ENCODE data around the gene ANKRD18B. TPM values are rescaled to one million over a fixed set of nuclear protein-coding genes. Genes with fewer than 3 reads are reported as not detected.
"Not testable (repeated sequence)": the region's sequence is repeated elsewhere in the genome, so short reads cannot be mapped to it uniquely, and the experiment has no call there.

ANKRD18B gene
- total RNA-seq, 1 donor from 2014 or later = not detected

DNA sequence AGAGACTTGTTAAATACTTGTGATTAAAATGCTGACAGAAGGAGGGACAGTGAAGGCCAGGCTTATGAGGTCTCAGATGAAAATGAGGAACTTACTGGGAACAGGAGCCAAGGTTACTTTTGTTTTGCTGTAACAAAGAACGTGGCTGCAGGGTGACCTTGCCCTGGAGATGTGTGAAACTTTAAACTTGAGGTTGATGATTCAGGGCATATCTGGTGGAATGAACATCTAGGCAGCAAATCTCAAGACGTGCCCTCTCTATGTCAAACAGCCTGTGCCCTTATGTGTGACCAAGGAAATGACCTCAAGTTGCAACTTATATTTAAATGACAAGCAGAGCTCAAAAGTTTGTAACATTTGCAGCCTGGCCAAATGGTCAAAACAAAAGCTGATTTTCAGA, 58.6 kb downstream of the ANKRD18B start:
- H3K4me3 Mint-ChIP-seq; H3K36me3 Mint-ChIP-seq (ENCODE audit: low read depth); POLR2A ChIA-PET; H3K27me3 Mint-ChIP-seq; ATAC-seq (ENCODE audit: low read depth); H3K9me3 Mint-ChIP-seq; H3K4me1 Mint-ChIP-seq; intact Hi-C loops (cut with micrococcal nuclease); CTCF ChIA-PET; H3K27ac Mint-ChIP-seq; DNase-seq: not testable (repeated sequence)

- intact Hi-C loops (cut with micrococcal nuclease); H3K4me1 Mint-ChIP-seq; DNase-seq; CTCF ChIA-PET; ATAC-seq (ENCODE audit: low read depth); H3K4me3 Mint-ChIP-seq; H3K36me3 Mint-ChIP-seq (ENCODE audit: low read depth); POLR2A ChIA-PET; H3K27ac Mint-ChIP-seq; H3K9me3 Mint-ChIP-seq; H3K27me3 Mint-ChIP-seq: not testable (repeated sequence)
Observed at GRCh38 chr9:33586128-33586527, 62.1 kb downstream of the ANKRD18B start.

- H3K27ac Mint-ChIP-seq; H3K4me1 Mint-ChIP-seq; POLR2A ChIA-PET; DNase-seq; H3K4me3 Mint-ChIP-seq; H3K9me3 Mint-ChIP-seq; H3K36me3 Mint-ChIP-seq (ENCODE audit: low read depth); intact Hi-C loops (cut with micrococcal nuclease); CTCF ChIA-PET; H3K27me3 Mint-ChIP-seq; ATAC-seq (ENCODE audit: low read depth): not testable (repeated sequence)
Observed at GRCh38 chr9:33587799-33588198, 63.7 kb downstream of the ANKRD18B start.

DNA sequence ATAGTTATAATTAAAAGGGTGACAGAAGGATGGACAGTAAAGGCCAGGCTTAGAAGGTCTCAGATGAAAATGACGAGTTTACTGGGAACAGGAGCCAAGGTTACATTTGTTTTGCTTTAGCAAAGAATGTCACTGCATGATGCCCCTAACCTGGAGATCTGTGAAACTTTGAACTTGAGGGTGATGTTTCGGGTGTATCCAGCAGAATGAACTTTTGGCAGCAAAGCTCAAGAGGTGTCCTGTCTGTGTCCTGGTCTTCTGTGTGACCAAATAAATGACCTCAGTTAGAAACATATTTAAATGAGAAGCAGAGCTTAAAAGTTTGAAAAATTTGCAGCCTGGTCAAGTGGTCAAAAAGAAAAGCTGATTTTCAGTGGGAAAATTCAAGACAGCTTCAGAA, 64.8 kb downstream of the ANKRD18B start:
- H3K4me1 Mint-ChIP-seq; H3K27ac Mint-ChIP-seq; H3K9me3 Mint-ChIP-seq; H3K4me3 Mint-ChIP-seq; CTCF ChIA-PET; POLR2A ChIA-PET; intact Hi-C loops (cut with micrococcal nuclease); DNase-seq; ATAC-seq (ENCODE audit: low read depth); H3K27me3 Mint-ChIP-seq; H3K36me3 Mint-ChIP-seq (ENCODE audit: low read depth): not testable (repeated sequence)

GRCh38 chr9:33590857-33591256, 66.8 kb downstream of the ANKRD18B start:
- CTCF ChIA-PET; H3K9me3 Mint-ChIP-seq; DNase-seq; H3K27ac Mint-ChIP-seq; POLR2A ChIA-PET; H3K27me3 Mint-ChIP-seq; ATAC-seq (ENCODE audit: low read depth); H3K4me3 Mint-ChIP-seq; H3K36me3 Mint-ChIP-seq (ENCODE audit: low read depth); intact Hi-C loops (cut with micrococcal nuclease); H3K4me1 Mint-ChIP-seq: not testable (repeated sequence)

DNA sequence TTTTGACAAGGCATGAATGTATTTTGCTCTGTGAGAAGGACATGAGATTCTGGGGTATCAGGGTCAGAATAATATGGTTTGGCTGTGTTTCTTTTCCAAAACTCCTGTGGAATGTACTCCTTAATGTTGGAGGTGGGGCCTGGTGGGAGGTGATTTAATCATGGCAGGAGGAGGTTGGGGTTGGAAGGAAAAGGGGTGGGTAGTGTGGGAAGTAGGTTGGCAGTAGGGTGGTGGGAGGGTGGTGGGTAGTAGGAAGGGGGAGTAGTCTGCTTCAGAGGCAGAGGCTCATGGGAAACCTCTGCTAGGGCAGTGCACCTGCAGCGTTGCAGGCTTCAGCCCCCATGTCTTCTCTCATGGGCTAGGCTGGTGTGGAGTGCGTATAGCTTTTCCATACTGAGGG, 72.9 kb downstream of the ANKRD18B start:
- ATAC-seq (ENCODE audit: low read depth); H3K36me3 Mint-ChIP-seq (ENCODE audit: low read depth); CTCF ChIA-PET; H3K4me1 Mint-ChIP-seq; H3K27ac Mint-ChIP-seq; POLR2A ChIA-PET; intact Hi-C loops (cut with micrococcal nuclease); H3K9me3 Mint-ChIP-seq; H3K27me3 Mint-ChIP-seq; H3K4me3 Mint-ChIP-seq; DNase-seq: not testable (repeated sequence)

DNA sequence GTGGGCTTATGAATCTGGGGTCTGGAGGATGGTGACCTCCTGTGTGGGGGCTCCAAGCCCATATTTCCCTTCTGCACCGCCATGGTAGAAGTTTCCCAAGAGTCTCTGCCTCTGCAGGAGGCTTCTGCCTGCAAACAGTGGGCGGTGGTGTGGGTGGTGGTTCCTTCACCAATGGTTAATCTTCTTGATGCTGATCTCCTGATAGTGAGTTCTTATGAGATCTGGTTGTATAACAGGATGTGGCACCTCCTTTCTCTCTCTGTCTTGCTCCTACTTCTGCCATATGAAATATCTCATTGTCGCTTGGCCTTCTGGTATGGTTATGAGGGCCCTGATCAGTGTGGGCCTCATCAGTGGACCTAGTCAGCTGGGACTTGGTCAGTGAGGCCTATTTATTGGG, 73.3 kb downstream of the ANKRD18B start:
- H3K9me3 Mint-ChIP-seq; CTCF ChIA-PET; intact Hi-C loops (cut with micrococcal nuclease); ATAC-seq (ENCODE audit: low read depth); H3K4me3 Mint-ChIP-seq; H3K4me1 Mint-ChIP-seq; H3K27ac Mint-ChIP-seq; H3K36me3 Mint-ChIP-seq (ENCODE audit: low read depth); POLR2A ChIA-PET; DNase-seq; H3K27me3 Mint-ChIP-seq: not testable (repeated sequence)

DNA sequence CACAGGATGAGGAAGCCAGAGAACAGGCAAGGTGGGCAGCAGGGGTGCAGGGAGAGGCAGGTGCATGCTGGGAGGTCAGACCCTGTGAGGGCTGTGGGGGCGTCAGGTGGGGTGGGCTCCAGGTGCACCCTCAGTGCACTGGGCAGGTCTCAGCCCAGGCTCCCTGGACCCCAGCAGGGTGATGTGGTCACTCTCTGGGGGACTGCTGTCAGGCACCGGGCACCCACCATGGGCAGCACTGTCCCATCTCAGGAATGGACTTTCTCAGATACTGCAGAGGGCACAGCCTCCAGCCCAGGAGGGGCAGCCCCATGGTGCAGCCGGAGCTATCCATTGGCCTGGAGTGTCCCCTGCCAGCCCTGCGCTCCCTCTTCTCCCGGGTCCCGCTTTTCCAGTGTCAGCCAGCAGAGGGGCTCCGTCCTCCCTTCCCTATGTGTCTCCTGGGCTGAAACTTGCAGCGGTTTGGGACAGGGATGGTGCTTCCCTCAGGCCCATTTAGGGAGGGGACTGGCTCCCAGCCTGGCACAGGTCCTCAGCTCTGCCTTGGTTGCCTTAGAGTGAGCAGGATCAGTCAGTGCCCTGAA, 74.8 kb downstream of the ANKRD18B start:
- H3K36me3 Mint-ChIP-seq (ENCODE audit: low read depth); H3K27me3 Mint-ChIP-seq; H3K4me3 Mint-ChIP-seq; POLR2A ChIA-PET; DNase-seq; H3K27ac Mint-ChIP-seq; intact Hi-C loops (cut with micrococcal nuclease); H3K9me3 Mint-ChIP-seq; CTCF ChIA-PET; H3K4me1 Mint-ChIP-seq; ATAC-seq (ENCODE audit: low read depth): not testable (repeated sequence)

DNA sequence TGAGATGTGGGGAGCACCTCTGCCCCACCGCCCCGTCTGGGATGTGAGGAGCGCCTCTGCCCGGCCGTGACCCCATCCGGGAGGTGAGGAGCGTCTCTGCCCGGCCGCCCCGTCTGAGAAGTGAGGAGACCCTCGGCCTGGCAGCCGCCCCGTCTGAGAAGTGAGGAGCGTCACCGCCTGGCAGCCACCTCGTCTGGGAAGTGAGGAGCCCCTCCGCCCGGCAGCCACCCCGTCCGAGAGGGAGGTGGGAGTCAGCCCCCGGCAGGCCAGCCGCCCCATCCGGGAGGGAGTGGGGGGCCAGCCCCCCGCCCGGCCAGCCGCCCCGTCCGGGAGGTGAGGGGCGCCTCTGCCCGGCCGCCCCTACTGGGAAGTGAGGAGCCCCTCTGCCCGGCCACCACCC, 76.9 kb downstream of the ANKRD18B start:
- H3K27ac Mint-ChIP-seq; POLR2A ChIA-PET; intact Hi-C loops (cut with micrococcal nuclease); ATAC-seq (ENCODE audit: low read depth); H3K9me3 Mint-ChIP-seq; H3K27me3 Mint-ChIP-seq; H3K36me3 Mint-ChIP-seq (ENCODE audit: low read depth); CTCF ChIA-PET; H3K4me3 Mint-ChIP-seq; DNase-seq; H3K4me1 Mint-ChIP-seq: not testable (repeated sequence)

DNA sequence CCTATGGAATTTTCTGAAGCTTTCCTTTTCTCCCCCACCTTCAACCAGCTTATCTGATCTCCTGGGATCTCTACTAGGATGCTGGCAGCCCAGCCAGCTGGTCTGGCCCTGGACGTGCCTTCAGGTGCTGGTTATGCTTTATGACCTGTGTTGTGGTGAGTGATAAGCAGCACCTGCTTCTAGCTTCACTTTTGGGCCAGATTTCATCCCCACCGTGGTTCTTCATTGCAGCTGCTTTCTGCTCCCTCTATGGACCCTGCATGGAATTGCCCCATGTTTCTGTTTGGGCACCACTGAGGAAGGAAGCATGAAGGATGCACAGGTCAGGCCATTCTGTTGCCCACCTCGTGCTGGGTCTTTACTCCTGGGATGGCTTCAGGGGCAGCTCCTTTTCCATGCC, 80.2 kb downstream of the ANKRD18B start:
- H3K36me3 Mint-ChIP-seq (ENCODE audit: low read depth); CTCF ChIA-PET; H3K9me3 Mint-ChIP-seq; H3K4me1 Mint-ChIP-seq; H3K27ac Mint-ChIP-seq; H3K4me3 Mint-ChIP-seq; intact Hi-C loops (cut with micrococcal nuclease); DNase-seq; ATAC-seq (ENCODE audit: low read depth); POLR2A ChIA-PET; H3K27me3 Mint-ChIP-seq: not testable (repeated sequence)

GRCh38 chr9:33604936-33605335, 80.9 kb downstream of the ANKRD18B start:
- POLR2A ChIA-PET; intact Hi-C loops (cut with micrococcal nuclease); H3K9me3 Mint-ChIP-seq; DNase-seq; H3K4me1 Mint-ChIP-seq; H3K4me3 Mint-ChIP-seq; H3K27me3 Mint-ChIP-seq; ATAC-seq (ENCODE audit: low read depth); H3K27ac Mint-ChIP-seq; H3K36me3 Mint-ChIP-seq (ENCODE audit: low read depth): not testable (repeated sequence)
- CTCF ChIA-PET = interaction anchor here (0.8 kb wide), 1 partner anchor 13 kb away, joined by 3 read pairs; no protein-coding TSS in a partner anchor

Data from activated B cell treated with CpG ODN at 0.5 μM for 24 hours (primary cell).